Measurements from ENCODE around the gene HEY2.
A peak's percentile ranks its signal among the peaks of the same experiment; 100 is the strongest.
"Not testable (repeated sequence)": the region's sequence is repeated elsewhere in the genome, so short reads cannot be mapped to it uniquely, and the experiment has no call there.

The HEY2 gene

GRCh38 chr6:125769147-125769783 lies 19.8 kb downstream of the HEY2 start:
- no peak for DNase-seq (ENCODE audit: low read depth in 4 of 4, low spot score in 1 of 4)

- DNase-seq (ENCODE audit: low read depth in 4 of 4, low spot score in 1 of 4), result no peak
These were observed 24.2 kb downstream of the HEY2 start for GRCh38 chr6:125773387-125774341.

GRCh38 chr6:125776107-125776826 lies 26.8 kb downstream of the HEY2 start:
- DNase-seq (ENCODE audit: low read depth in 4 of 4, low spot score in 1 of 4), result not testable (repeated sequence)

GRCh38 chr6:125779924-125780539 lies 30.6 kb downstream of the HEY2 start:
- DNase-seq (ENCODE audit: low read depth in 4 of 4, low spot score in 1 of 4), result peak in 3 of 4 experiments; percentile 71 to 77 (median 76)

- DNase-seq (ENCODE audit: low read depth in 4 of 4, low spot score in 1 of 4), result peak in 3 of 4 experiments; percentile 25 to 44 (median 33)
These were observed 31.3 kb downstream of the HEY2 start for GRCh38 chr6:125780540-125781313.

GRCh38 chr6:125781314-125781868 lies 32.0 kb downstream of the HEY2 start:
- DNase-seq (ENCODE audit: low read depth in 4 of 4, low spot score in 1 of 4), result peak in 1 of 4 experiments; percentile 41

GRCh38 chr6:125784365-125784764 lies 34.9 kb downstream of the HEY2 start:
- DNase-seq (ENCODE audit: low read depth in 4 of 4, low spot score in 1 of 4), result no peak

- DNase-seq (ENCODE audit: low read depth in 4 of 4, low spot score in 1 of 4), result no peak
These were observed 38.4 kb downstream of the HEY2 start for GRCh38 chr6:125787791-125788190.

GRCh38 chr6:125789167-125789566 lies 39.7 kb downstream of the HEY2 start:
- no peak for DNase-seq (ENCODE audit: low read depth in 4 of 4, low spot score in 1 of 4)

- peak in 2 of 4 experiments; percentile 7 to 24 for DNase-seq (ENCODE audit: low read depth in 4 of 4, low spot score in 1 of 4)
These were observed 40.3 kb downstream of the HEY2 start for GRCh38 chr6:125789576-125790357.

GRCh38 chr6:125790358-125791150 lies 41.1 kb downstream of the HEY2 start, which contains the start of gene NCOA7:
Gene NCOA7, plus strand, starts transcription at chr6:125790960. Its CDS starts 24,395 bp downstream, at chr6:125815355.
- DNase-seq (ENCODE audit: low read depth in 4 of 4, low spot score in 1 of 4), result peak in 3 of 4 experiments; percentile 56 to 67 (median 65)

GRCh38 chr6:125791151-125791819 lies 41.9 kb downstream of the HEY2 start:
- DNase-seq (ENCODE audit: low read depth in 4 of 4, low spot score in 1 of 4), result peak in 2 of 4 experiments; percentile 8 to 21

GRCh38 chr6:125791820-125792165 lies 42.4 kb downstream of the HEY2 start:
- no peak for DNase-seq (ENCODE audit: low read depth in 4 of 4, low spot score in 1 of 4)

GRCh38 chr6:125792172-125792571 lies 42.7 kb downstream of the HEY2 start:
- DNase-seq (ENCODE audit: low read depth in 4 of 4, low spot score in 1 of 4), result no peak

GRCh38 chr6:125792680-125793079 lies 43.2 kb downstream of the HEY2 start:
- DNase-seq (ENCODE audit: low read depth in 4 of 4, low spot score in 1 of 4), result no peak

- no peak for DNase-seq (ENCODE audit: low read depth in 4 of 4, low spot score in 1 of 4)
These were observed 43.8 kb downstream of the HEY2 start for GRCh38 chr6:125793280-125793679.

- no peak for DNase-seq (ENCODE audit: low read depth in 4 of 4, low spot score in 1 of 4)
These were observed 44.4 kb downstream of the HEY2 start for GRCh38 chr6:125793863-125794262.

Data from stimulated activated CD4-positive, alpha-beta T cell treated with anti-CD3 and anti-CD28 coated beads, Interleukin-1b, Interleukin-23, amount 100 ng/mL, for 24 hours (primary cell).